ENCODE results near the gene CAVIN3. TPM values are rescaled to one million over a fixed set of nuclear protein-coding genes. Genes with fewer than 3 reads are reported as not detected.
A peak's percentile ranks its signal among the peaks of the same experiment; 100 is the strongest.

The CAVIN3 gene
- total and polyA plus RNA-seq, 9 of the 15 experiments (the other 6 are each of a cell fraction or from before 2014, with no cell fraction given) = 0.13 TPM; not detected in 8

GRCh38 chr11:6354651-6355485 is 34.6 kb upstream of the CAVIN3 start:
- in situ Hi-C loops (cut with MboI) (loop anchor here (5.0 kb wide), 1 partner anchor 333 kb away; no protein-coding TSS in a partner anchor), intact Hi-C loops (cut with micrococcal nuclease) (no loop called here)
- H3K79me2 ChIP-seq (ENCODE audit: control insufficient read depth, insufficient read depth, low read length) = no peaks in the 10 kb centered on the region
- ChIA-PET CTCF (ENCODE audit: low intra/inter-chr PET ratio) (interaction anchor here (2.3 kb wide), 1 partner anchor 332 kb away, joined by 11 read pairs; no protein-coding TSS in a partner anchor), POLR2A (interaction anchor here (0.6 to 1.0 kb wide), 3 partner anchors 458 to 1756 kb away, joined by 3 to 4 read pairs (median 3); partner anchors contain the start of gene OR51D1)
- H3K4me1 ChIP-seq (replicated peaks in 1 of 2; ENCODE audit: control insufficient read depth in 2 of 2, insufficient read depth in 2 of 2, low read length in 2 of 2) = peaks cover 0 to 5% of the 10 kb centered on the region in 2 experiments; a peak in 2 of 5 replicates
- H3K4me3 ChIP-seq = no peak overlapping the region
- H3K36me3 ChIP-seq (ENCODE audit: control insufficient read depth, insufficient read depth, low read length) = no peaks in the 10 kb centered on the region
- ATAC-seq = no peak
- TF ChIP-seq ZNF133 (CRISPR knock-in tag; IDR thresholded peaks at IDR 0.05) (no peak), ZNF24 (IDR thresholded peaks at IDR 0.05) (peak; percentile 89)
- no peaks in the 10 kb centered on the region for H3K9me1 ChIP-seq (ENCODE audit: control insufficient read depth, insufficient read depth, low read length)
- no peak overlapping the region for H3K27ac ChIP-seq (ENCODE audit: extremely low read depth, low read depth, low read length)
- no peak overlapping the region for H2AFZ ChIP-seq (ENCODE audit: low read depth, low read length)
- peaks cover 0 to 9% of the 10 kb centered on the region in 2 experiments; a peak in 4 of 5 replicates for H3K27me3 ChIP-seq (ENCODE audit: control insufficient read depth in 2 of 2, insufficient read depth in 2 of 2, low read length in 2 of 2)
- no peaks in the 10 kb centered on the region for H3K9me3 ChIP-seq (replicated peaks; ENCODE audit: control insufficient read depth, insufficient read depth, low read depth, low read length)
- no peak for DNase-seq (ENCODE audit: extremely low read depth in 1 of 4, low spot score in 3 of 4)
- FAIRE-seq = no peak
- BruUV-seq (replicated peaks) = no TSS peak
- no peak overlapping the region for H3K4me2 ChIP-seq (ENCODE audit: insufficient read depth, low read length)
- H3K9ac ChIP-seq (ENCODE audit: insufficient read depth in 1 of 2, low read depth in 2 of 2, low read length in 2 of 2) = no peak overlapping the region
- 0 out of 2 replicates have a peak, but pooled peaks cover 3% of the 10 kb centered on the region for H4K20me1 ChIP-seq (replicated peaks; ENCODE audit: control insufficient read depth, insufficient read depth, low read length)
- 26% methylated on average over 4 of the region's 4 CpGs for WGBS (ENCODE audit: insufficient coverage, low coverage, missing lambda C conversion rate)

All from K562 (cell line).